Measurements from ENCODE around the gene ERBB4.
"Not testable (repeated sequence)": the region's sequence is repeated elsewhere in the genome, so short reads cannot be mapped to it uniquely, and the experiment has no call there.

Gene ERBB4

DNA sequence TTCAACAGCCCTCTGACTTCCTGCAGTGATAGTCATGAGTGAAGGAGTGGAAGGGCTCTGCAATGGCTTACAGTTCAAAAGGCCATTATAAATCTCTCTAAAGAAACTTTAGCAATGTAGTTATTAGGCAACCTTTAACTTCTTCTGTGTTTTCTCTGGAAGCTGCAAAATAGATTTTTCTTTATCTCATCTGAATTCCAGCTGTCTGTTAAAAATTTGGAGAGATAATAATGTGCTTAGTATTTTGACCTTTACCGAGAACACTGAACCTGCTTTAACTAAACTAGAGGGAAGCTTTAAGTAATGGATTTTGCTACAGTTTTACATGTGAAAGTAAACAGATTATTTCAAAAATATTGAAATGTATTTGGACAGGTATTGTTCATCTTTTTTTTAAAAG lies 847.9 kb downstream of the ERBB4 start:
- no peak for DNase-seq

DNA sequence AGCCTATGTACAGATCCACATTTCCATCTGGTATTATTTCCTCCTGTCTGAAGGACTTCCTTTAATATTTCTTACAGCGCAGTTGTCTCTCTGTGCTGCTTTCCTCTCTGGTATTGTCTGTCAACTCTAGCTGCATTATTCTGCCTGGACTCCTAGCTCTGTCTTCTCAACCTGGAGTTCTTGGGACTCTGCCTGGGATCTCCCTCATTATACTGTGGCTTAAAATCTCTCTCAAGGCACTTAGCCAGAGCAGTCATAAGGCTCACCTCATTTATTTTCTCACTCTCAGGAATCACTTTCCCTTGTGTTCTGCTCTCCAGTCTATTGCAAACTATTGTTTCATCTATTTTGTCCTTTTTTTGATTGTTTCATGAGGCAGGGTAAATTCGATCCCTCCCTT lies 850.4 kb downstream of the ERBB4 start:
- no peak for DNase-seq

DNA sequence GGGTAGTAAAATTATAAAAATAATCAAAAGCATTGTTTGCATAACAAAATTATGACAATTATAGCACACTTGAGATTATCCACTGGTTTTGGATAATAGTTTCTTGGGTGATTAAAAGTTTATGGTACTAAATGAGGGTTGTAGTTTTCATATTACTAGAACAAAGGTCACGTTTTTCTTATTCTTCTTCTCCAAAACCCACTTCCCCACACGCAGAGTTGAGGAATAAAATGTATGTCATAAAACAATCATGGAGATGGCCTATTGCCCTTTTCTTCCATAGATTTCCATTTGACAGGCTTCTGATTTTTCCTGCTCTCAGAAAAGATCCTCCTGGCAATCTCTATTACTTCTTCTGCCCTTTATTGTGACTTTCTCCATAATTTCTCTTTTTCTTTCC lies 863.9 kb downstream of the ERBB4 start:
- no peak for DNase-seq

DNA sequence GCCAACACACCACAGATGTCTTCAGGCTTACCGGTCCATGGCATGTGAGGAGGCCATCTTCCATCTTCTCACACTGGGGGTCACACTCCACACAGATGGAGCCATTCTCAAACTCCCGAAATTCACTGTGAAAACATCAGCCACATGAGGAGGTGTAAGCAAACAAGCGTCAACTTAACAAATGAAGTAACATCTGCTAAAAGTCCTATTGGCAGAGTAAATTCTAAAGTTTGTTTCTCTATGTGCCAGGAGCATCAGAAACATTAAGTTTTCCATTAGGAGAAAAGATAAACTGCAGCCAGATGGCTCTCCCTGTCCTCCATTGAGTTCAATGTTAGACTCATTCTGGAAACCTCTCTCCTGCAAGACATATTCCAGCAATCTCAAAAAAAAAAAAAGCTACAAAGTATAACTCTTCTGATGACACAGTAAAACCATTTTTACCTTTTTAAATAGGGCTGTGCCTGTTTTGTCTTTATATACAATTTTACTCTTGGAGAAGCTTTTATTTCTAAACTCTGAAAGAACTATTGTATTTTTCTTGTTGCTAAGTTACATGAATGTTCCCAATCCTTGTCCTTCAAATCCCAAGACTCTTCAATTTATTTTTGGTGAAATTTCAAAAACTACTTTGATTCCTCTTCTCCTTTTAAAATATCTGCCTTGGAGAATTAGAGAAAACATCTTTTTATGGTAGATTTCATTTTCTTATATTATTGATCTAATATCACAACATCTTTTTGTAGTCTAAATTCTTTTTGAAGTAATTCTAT lies 865.3 kb downstream of the ERBB4 start:
- DNase-seq, result no peak

DNA sequence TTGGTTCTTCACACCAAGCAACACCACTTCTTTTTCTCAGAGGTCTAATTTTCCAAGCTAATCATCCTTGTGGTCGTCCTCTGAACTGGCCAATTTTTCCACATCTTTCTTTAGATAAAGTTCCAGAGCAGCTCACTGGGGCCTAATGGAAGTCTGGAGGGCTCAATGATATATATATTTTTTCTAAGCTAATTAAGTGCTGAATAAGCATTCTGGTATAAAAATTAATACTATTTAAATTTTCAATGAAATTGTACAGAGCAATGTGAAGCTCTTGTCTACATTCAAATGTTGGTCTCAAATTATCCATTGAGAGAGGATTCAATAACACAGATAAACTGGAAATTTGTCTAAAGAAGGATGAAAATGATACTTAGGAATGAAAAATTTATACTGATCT lies 866.6 kb downstream of the ERBB4 start:
- DNase-seq, result no peak

GRCh38 chr2:211665299-211665698 lies 873.3 kb downstream of the ERBB4 start:
- no peak for DNase-seq

GRCh38 chr2:211664321-211664720 lies 874.3 kb downstream of the ERBB4 start:
- DNase-seq, result no peak

DNA sequence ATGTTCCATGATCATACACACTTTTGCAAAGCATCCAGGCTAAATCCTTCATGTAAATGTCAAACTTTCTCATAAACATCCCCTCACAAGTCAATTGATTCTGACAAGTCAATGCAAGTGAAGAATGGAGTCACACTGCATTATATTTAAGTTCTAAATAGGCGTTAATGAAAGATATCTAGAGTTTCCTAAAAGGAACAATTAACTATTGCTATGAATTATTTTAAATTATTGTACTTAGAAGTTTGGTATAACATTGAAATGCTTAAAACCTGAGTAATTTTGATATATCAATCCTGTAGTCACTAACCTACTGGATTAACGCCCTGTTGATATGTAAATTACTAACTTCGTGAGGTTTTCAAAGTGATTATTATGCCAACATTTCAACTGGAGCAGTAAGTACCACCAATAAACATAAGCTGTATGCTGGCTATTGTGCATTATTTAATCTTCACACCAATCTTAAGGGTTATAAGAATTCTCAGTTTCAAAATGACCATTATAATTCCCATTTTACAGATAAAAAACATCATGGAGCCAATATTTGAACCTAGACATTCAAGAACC lies 884.3 kb downstream of the ERBB4 start:
- no peak for DNase-seq

DNA sequence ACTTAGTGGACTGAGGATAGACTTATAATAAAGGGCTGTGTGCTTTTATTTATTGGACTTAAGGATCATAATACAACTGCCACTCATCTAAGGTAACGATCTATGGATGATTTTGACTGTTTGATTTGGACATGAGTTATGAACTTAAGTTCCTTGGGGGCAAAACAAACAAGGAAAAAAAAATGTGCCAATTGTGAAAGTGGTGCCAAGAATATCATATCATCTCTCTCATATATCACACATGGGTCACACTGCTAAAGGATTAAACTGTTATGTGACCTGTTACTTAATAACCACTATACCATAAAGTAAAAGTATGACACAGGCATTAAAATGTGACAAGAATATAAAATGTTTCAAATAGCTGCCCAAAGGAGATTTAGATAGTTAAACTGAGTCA lies 886.3 kb downstream of the ERBB4 start:
- no peak for DNase-seq

DNA sequence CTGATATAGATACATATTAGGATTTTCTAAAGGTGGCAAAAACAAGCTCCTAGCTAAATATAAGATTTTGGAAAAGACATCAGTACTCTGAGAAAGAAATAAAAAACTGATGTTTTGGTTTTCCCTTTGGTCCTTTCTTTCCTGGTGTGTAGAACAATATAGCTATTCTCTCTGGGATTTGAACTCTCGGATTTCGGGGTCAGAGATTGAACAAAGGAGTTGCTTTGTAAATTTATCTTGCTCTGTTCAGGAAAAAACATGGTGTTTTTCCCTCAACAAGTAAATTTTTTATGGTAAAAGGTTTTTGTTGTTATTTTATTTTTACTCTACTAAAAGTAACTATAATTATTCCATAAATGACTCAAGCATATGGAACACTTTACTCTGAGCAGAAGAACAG lies 889.3 kb downstream of the ERBB4 start:
- DNase-seq, result no peak

GRCh38 chr2:211631503-211631902 lies 907.1 kb downstream of the ERBB4 start:
- no peak for DNase-seq

- no peak for DNase-seq
These were observed 915.5 kb downstream of the ERBB4 start for GRCh38 chr2:211623096-211623495.

- DNase-seq, result no peak
These were observed 917.6 kb downstream of the ERBB4 start for GRCh38 chr2:211620986-211621385.

GRCh38 chr2:211617803-211618202 lies 920.8 kb downstream of the ERBB4 start:
- DNase-seq, result no peak

- DNase-seq, result no peak
These were observed 927.0 kb downstream of the ERBB4 start for GRCh38 chr2:211611621-211612020.

GRCh38 chr2:211611061-211611518 lies 927.5 kb downstream of the ERBB4 start:
- DNase-seq, result no peak

- no peak for DNase-seq
These were observed 929.5 kb downstream of the ERBB4 start for GRCh38 chr2:211609127-211609526.

GRCh38 chr2:211599146-211599545 lies 939.5 kb downstream of the ERBB4 start:
- no peak for DNase-seq

DNA sequence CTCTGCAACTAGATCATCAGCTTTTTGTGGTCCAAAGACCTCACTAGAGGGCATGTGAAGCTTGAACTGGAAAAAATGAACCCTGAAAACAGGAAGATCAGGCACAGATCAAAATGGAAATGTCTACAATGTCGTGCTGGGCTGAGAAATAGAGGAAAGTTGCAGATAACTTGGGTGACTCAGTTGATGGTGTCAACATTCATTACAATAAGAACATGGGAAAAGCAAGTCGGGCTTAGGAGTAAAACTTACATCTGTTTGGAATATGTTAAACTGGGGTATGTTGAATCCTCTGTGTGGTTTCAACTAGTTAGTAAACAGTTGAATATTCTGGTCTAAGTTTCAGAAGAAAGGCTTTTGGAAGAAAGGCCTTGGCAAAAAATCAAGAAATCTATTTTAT lies 940.4 kb downstream of the ERBB4 start:
- no peak for DNase-seq

DNA sequence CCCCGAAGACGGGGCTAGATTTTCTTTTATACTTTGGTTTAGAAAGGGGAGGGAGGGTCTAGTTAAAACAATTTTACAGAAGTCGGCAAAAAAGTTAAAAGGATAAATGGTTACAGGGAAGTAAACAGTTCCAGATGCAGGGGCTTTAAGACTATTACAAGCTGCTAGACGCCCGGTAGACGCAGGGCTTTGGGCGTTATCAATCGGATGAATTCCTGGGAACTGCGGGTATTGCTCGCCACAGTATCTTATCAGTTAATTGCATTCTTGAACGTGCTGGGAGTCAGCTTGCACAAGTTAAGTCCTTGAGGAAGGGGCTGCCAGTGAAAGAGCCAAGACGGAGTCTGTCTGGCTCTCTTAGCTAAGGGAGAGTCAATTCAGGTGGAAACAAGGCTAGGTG lies 946.6 kb downstream of the ERBB4 start:
- not testable (repeated sequence) for DNase-seq

DNA sequence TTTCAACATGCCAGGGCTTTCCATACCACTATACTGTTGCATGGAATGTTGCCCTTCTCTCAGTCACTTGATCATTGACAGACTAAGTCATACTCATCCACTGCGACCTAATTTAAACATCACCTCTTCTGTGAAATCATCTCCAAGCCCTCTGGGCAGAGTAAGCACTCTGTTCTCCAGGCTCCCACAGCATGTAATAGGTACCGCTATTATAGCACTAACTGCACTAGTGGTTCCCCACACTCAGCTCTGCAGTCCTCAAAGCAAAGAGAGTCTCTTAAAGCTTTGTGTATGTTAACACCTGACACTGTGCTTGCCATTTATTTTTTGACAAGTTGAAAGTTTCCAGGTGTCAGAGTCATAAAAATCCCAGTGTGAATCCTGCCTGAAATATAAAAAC lies 947.2 kb downstream of the ERBB4 start:
- DNase-seq, result no peak

GRCh38 chr2:211568439-211568838 lies 970.2 kb downstream of the ERBB4 start:
- DNase-seq, result no peak

- no peak for DNase-seq
These were observed 974.2 kb downstream of the ERBB4 start for GRCh38 chr2:211564441-211564840.

DNA sequence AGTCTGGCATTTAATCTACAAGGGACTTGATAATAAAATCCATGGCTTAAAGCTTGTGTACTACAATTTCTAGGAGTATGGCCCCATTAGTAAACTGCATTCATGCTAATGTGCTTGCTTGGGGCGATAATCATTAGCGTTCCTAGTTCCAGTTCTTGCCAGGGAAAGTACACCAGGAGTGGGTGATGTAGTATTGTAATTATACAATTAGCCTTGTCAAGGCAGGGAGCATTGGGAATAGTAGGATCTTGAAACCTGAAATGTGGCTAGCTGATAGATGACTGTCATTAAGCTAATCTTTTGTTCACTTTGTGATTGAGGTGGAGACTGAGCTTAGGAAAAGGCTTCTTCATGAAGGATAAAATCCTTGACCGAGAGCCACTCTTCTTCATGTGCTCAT lies 993.0 kb downstream of the ERBB4 start:
- DNase-seq, result no peak

DNA sequence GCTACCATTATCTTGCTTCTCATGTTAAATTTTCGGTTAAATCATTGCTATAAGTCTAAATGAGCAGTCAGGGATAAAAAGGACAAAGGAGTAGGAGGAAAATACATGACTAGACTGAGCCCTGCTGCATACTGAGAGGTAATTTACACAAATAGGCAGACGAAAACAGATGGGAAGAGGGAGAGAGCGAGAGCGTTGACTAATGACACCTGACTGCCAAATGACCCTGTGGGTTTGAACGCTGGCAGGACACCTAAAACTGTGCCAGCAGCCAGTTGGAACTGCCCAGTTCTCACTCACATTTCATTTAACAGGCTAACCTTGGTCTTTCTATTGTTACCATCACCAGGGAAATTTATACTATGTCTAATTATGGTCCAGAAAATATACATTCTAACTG lies 1004.0 kb downstream of the ERBB4 start:
- no peak for DNase-seq
